GM23338 (cell line): ENCODE measurements around the gene CFDP1.

Experiments used
- CREB1 ChIP-seq: fragments of 250-450 bp; sonication (Bioruptor Pico); IDR thresholded peaks from 2 replicates; pipeline ENCODE4 v1.5.0; 2020; ENCODE audit warnings: low read depth, mild to moderate bottlenecking, moderate library complexity
- CTCF ChIP-seq, 2 experiments: fragments of 200-600 bp in 1 of 2; sonication (generic) in 1 of 2; conservative IDR thresholded peaks; 2 replicates each; pipeline versions ENCODE4 v1.5.1 to v1.6.1; 2016 to 2017; ENCODE audit warnings: antibody characterized with exemption in 2 of 2, low read depth in 2 of 2, mild to moderate bottlenecking in 2 of 2, moderate library complexity in 1 of 2
- ETS1 ChIP-seq: IDR thresholded peaks from 2 replicates; pipeline ENCODE4 v1.6.1; 2016; ENCODE audit warnings: antibody characterized with exemption
- EZH2 ChIP-seq: fragments of 200-600 bp; sonication (generic); IDR thresholded peaks from one replicate; pipeline ENCODE4 v1.8.0; 2017; ENCODE audit warnings: antibody characterized with exemption, mild to moderate bottlenecking, low read depth; ENCODE audit not compliant: unreplicated experiment
- EZH2phosphoT487 ChIP-seq: fragments of 200-600 bp; sonication (generic); IDR thresholded peaks from one replicate; pipeline ENCODE4 v1.8.1; 2018; ENCODE audit warnings: antibody characterized with exemption; ENCODE audit not compliant: unreplicated experiment
- JUNB ChIP-seq: IDR thresholded peaks from one replicate; pipeline ENCODE4 v1.6.1; 2016; ENCODE audit warnings: antibody characterized with exemption; ENCODE audit not compliant: unreplicated experiment
- NANOG ChIP-seq: IDR thresholded peaks from 2 replicates; pipeline ENCODE4 v1.6.1; 2016; ENCODE audit warnings: antibody characterized with exemption, borderline replicate concordance
- POLR2AphosphoS5 ChIP-seq: IDR thresholded peaks from 2 replicates; pipeline ENCODE4 v1.6.1; 2016; ENCODE audit warnings: antibody characterized with exemption, low read depth
- REST ChIP-seq: IDR thresholded peaks from one replicate; pipeline ENCODE4 v1.6.1; 2018; ENCODE audit warnings: antibody characterized with exemption; ENCODE audit not compliant: unreplicated experiment
- STAT1 ChIP-seq: IDR thresholded peaks from one replicate; pipeline ENCODE4 v1.6.1; 2016; ENCODE audit warnings: antibody characterized with exemption; ENCODE audit not compliant: unreplicated experiment

GRCh38 chr16:75342308-75342811 lies 90.9 kb downstream of the CFDP1 start:
- TF ChIP-seq CTCF (conservative IDR thresholded peaks at IDR 0.05; ENCODE audit: low read depth in 2 of 2) (no peak), POLR2AphosphoS5 (no peak), EZH2 (no peak), REST (no peak), EZH2phosphoT487 (no peak), CREB1 (no peak), NANOG (no peak), JUNB (no peak), STAT1 (no peak), ETS1 (no peak)
